ENCODE measurements around the gene RNU1-2. TPM values are rescaled to one million over a fixed set of nuclear protein-coding genes. Genes with fewer than 3 reads are reported as not detected.
A peak's percentile ranks its signal among the peaks of the same experiment; 100 is the strongest.
"Not testable (repeated sequence)": the region's sequence is repeated elsewhere in the genome, so short reads cannot be mapped to it uniquely, and the experiment has no call there.

Gene RNU1-2
- total RNA-seq, 1 experiment from 2014 or later = 2,051 TPM

DNA sequence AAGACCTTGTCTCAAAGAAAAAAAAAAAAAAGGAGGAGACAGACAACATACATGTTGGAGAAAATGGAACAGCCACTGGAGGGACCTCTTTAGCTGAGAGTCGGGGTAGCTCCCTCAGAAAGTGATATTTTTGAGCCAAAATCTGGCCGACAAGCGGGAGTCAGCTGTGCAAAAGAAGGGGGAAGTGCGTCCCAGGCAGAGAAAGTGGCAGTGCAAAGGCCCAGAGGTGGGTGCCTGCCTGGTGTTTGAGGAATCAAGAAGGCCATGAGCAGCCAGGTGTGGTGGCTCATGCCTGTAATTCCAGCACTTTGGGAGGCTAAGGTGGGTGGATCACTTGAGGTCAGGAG is 19.8 kb downstream of the RNU1-2 start:
- H4K91ac ChIP-seq (ENCODE audit: insufficient read length, low read depth, low read length) = no peak overlapping the region
- DNase-seq = no peak
- no peak overlapping the region for H3K14ac ChIP-seq (ENCODE audit: insufficient read depth, low read length)
- peak overlapping the region; percentile 72 to 82; a peak in 4 of 5 replicates for H3K4me3 Mint-ChIP-seq
- H3K36me3 Mint-ChIP-seq (ENCODE audit: insufficient read depth in 1 of 3, low read depth in 3 of 3) = no peaks in the 10 kb centered on the region
- no peak overlapping the region for H3K4me2 ChIP-seq (ENCODE audit: insufficient read depth, insufficient read length, low read length)
- H2BK120ac ChIP-seq (ENCODE audit: low read depth, low read length, poor library complexity, severe bottlenecking) = no peak overlapping the region
- no peaks in the 10 kb centered on the region for H3K9me3 ChIP-seq (ENCODE audit: control insufficient read depth, low read depth, low read length)
- no peak overlapping the region for H2AFZ ChIP-seq (ENCODE audit: low read length)
- no peak overlapping the region for H4K5ac ChIP-seq (ENCODE audit: insufficient read length, low read depth, low read length)
- no peak overlapping the region for H2BK20ac ChIP-seq (ENCODE audit: low read depth, low read length, poor library complexity, severe bottlenecking)
- H3K27ac ChIP-seq (ENCODE audit: insufficient read length, low read depth, low read length) = no peak overlapping the region
- no peak overlapping the region for H3K23ac ChIP-seq (ENCODE audit: insufficient read length, low read depth, low read length)
- H3K27ac Mint-ChIP-seq = peak overlapping the region in 1 of 3 experiments; percentile 4; a peak in 1 of 7 replicates
- no peak overlapping the region for H3T11ph ChIP-seq (ENCODE audit: low read length)
- WGBS (ENCODE audit: extremely low coverage, insufficient read length, low lambda C conversion rate) = no CpG with 5 or more reads among the region's 4 CpGs
- H3K79me2 ChIP-seq (ENCODE audit: insufficient read depth, low read length) = no peaks in the 10 kb centered on the region
- H2BK5ac ChIP-seq (ENCODE audit: insufficient read length, low read length) = no peak overlapping the region
- no peak overlapping the region for H3K9ac ChIP-seq (ENCODE audit: extremely low read depth, insufficient read length, low read length)
- no peaks in the 10 kb centered on the region for H3K79me1 ChIP-seq (ENCODE audit: insufficient read depth, low read depth, low read length, poor library complexity, severe bottlenecking)
- H3K27me3 ChIP-seq (ENCODE audit: insufficient read depth, low read length) = no peaks in the 10 kb centered on the region
- H3K9me3 Mint-ChIP-seq = no peaks in the 10 kb centered on the region
- H2BK12ac ChIP-seq (ENCODE audit: insufficient read length, low read depth, low read length) = no peak overlapping the region
- no peak overlapping the region for H2AK5ac ChIP-seq (ENCODE audit: insufficient read length, low read length)
- H3K4me1 ChIP-seq (ENCODE audit: insufficient read depth, low read length) = no peaks in the 10 kb centered on the region
- H2BK15ac ChIP-seq (ENCODE audit: low read depth, low read length) = no peak overlapping the region
- H4K8ac ChIP-seq (replicated peaks; ENCODE audit: insufficient read length, low read depth, low read length) = no peak overlapping the region
- H3K23me2 ChIP-seq (ENCODE audit: insufficient read length, low read depth, low read length, poor library complexity, severe bottlenecking) = peaks cover 4% of the 10 kb centered on the region
- peaks cover 17 to 24% of the 10 kb centered on the region in 2 experiments for H3K4me1 Mint-ChIP-seq
- peaks cover 8% of the 10 kb centered on the region; the same call in 1 of the 2 replicates for H3K27me3 Mint-ChIP-seq (ENCODE audit: low read depth)
- no peak overlapping the region for H3K4ac ChIP-seq (ENCODE audit: low read depth, low read length)
- H4K20me1 ChIP-seq (ENCODE audit: control insufficient read depth, insufficient read depth, insufficient read length) = no peaks in the 10 kb centered on the region
- no peak overlapping the region for H3K18ac ChIP-seq (ENCODE audit: insufficient read length, low read depth, low read length)
- H3K56ac ChIP-seq (ENCODE audit: insufficient read length, low read depth, low read length) = no peak overlapping the region
- TF ChIP-seq, protein P1, sequence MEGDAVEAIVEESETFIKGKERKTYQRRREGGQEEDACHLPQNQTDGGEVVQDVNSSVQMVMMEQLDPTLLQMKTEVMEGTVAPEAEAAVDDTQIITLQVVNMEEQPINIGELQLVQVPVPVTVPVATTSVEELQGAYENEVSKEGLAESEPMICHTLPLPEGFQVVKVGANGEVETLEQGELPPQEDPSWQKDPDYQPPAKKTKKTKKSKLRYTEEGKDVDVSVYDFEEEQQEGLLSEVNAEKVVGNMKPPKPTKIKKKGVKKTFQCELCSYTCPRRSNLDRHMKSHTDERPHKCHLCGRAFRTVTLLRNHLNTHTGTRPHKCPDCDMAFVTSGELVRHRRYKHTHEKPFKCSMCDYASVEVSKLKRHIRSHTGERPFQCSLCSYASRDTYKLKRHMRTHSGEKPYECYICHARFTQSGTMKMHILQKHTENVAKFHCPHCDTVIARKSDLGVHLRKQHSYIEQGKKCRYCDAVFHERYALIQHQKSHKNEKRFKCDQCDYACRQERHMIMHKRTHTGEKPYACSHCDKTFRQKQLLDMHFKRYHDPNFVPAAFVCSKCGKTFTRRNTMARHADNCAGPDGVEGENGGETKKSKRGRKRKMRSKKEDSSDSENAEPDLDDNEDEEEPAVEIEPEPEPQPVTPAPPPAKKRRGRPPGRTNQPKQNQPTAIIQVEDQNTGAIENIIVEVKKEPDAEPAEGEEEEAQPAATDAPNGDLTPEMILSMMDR (conservative IDR thresholded peaks at IDR 0.05) = no peak; the same call in 2 of the 3 replicates

DNA sequence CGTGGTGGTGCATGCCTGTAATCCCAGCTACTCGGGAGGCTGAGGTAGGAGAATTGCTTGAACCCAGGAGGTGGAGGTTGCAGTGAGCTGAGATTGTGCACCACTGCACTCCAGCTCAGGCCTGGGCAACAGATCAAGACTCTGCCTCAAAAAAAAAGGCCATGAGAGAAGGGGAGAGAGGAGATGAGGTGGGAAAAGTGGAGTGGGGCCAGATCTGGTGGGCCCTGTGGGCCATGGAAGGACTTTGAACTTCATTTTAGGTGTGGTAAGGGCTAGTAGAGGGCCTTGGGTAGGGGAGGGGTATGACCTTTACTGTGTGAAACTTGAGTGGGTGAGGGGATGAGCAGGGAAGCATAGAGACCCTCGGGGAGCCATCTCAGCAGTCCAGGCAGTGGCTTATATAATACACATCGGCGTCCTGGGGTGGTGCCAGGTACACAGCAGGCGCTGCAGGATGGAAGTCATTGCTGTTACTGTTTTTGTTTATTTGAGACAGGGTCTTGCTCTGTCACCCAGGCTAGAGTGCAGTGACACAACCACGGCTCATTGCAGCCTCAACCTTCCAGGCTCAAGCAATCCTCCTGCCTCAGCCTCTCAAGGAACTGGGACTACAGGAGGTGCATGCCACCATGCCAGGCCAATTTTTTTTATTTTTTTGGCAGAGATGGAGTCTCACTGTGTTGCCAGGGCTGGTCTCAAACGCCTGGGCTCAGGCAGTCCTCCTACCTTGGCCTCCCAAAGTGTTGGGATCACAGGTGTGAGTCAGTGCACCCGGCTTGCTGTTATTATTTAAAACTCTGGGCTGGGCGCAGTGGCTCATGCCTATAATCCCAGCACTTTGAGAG is 20.5 kb downstream of the RNU1-2 start:
- H2BK15ac ChIP-seq (ENCODE audit: low read depth, low read length); H2AFZ ChIP-seq (ENCODE audit: low read length); H3K9ac ChIP-seq (ENCODE audit: extremely low read depth, insufficient read length, low read length); H3K79me2 ChIP-seq (ENCODE audit: insufficient read depth, low read length); H2BK120ac ChIP-seq (ENCODE audit: low read depth, low read length, poor library complexity, severe bottlenecking); DNase-seq; H3T11ph ChIP-seq (ENCODE audit: low read length); H3K18ac ChIP-seq (ENCODE audit: insufficient read length, low read depth, low read length); H4K91ac ChIP-seq (ENCODE audit: insufficient read length, low read depth, low read length); H2AK5ac ChIP-seq (ENCODE audit: insufficient read length, low read length); H3K9me3 ChIP-seq (ENCODE audit: control insufficient read depth, low read depth, low read length); H2BK5ac ChIP-seq (ENCODE audit: insufficient read length, low read length); H3K36me3 Mint-ChIP-seq (ENCODE audit: insufficient read depth in 1 of 3, low read depth in 3 of 3); H4K5ac ChIP-seq (ENCODE audit: insufficient read length, low read depth, low read length); H4K8ac ChIP-seq (replicated peaks; ENCODE audit: insufficient read length, low read depth, low read length); H3K23me2 ChIP-seq (ENCODE audit: insufficient read length, low read depth, low read length, poor library complexity, severe bottlenecking); H3K9me3 Mint-ChIP-seq; H2BK12ac ChIP-seq (ENCODE audit: insufficient read length, low read depth, low read length); H3K27me3 ChIP-seq (ENCODE audit: insufficient read depth, low read length); H4K20me1 ChIP-seq (ENCODE audit: control insufficient read depth, insufficient read depth, insufficient read length); H3K4me3 Mint-ChIP-seq; H3K4ac ChIP-seq (ENCODE audit: low read depth, low read length); H3K56ac ChIP-seq (ENCODE audit: insufficient read length, low read depth, low read length); H3K27me3 Mint-ChIP-seq (ENCODE audit: low read depth); H3K4me1 ChIP-seq (ENCODE audit: insufficient read depth, low read length); H3K27ac ChIP-seq (ENCODE audit: insufficient read length, low read depth, low read length); H3K4me2 ChIP-seq (ENCODE audit: insufficient read depth, insufficient read length, low read length); H3K14ac ChIP-seq (ENCODE audit: insufficient read depth, low read length); H3K23ac ChIP-seq (ENCODE audit: insufficient read length, low read depth, low read length); H3K79me1 ChIP-seq (ENCODE audit: insufficient read depth, low read depth, low read length, poor library complexity, severe bottlenecking); H2BK20ac ChIP-seq (ENCODE audit: low read depth, low read length, poor library complexity, severe bottlenecking): not testable (repeated sequence)
- H3K27ac Mint-ChIP-seq = 0 out of 7 replicates have a peak overlapping the region, but pooled peaks of 1 of the 3 experiments have one; percentile 4
- WGBS (ENCODE audit: extremely low coverage, insufficient read length, low lambda C conversion rate) = no CpG with 5 or more reads among the region's 10 CpGs
- H3K4me1 Mint-ChIP-seq = peaks cover 21 to 29% of the 10 kb centered on the region in 2 experiments
